Measurements from ENCODE around the gene SIPA1L3.
"Not testable (repeated sequence)": the region's sequence is repeated elsewhere in the genome, so short reads cannot be mapped to it uniquely, and the experiment has no call there.

SIPA1L3 gene

DNA sequence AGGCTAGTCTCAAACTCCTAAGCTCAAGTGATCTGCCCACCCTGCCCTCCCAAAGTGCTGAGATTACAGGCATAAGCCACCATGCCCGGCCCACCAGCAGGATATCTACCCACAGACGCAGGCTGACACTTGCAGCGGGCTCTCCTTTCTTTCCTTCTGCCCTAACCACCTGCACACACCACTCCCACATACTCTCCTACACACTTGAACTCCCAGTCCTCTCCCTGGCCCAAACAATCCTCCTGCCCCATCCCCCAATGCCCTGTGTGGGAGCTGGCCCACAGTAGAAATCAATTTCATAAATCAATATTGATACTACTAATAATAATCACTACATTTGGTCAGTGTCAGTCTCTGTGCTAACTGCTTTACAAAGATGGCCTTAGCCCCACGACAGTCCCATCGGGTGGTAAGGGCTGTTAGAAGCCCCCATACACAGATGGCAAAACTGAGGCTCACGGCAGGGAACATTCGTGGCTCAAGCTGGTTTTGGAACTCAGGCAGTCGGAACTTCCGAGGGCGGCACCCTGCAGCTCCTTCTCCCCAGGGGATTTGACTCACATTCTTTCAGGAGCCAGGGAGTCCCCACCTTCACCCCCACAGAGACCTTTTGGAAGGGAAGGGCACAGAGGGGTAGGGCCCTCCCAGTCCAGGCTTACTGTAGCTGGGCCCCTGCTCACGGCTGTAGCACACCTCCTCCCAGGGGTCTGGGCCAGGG is 320.4 kb downstream of the SIPA1L3 start:
- no peak for DNase-seq (ENCODE audit: low read depth in 2 of 2)
- TF ChIP-seq, protein P1, sequence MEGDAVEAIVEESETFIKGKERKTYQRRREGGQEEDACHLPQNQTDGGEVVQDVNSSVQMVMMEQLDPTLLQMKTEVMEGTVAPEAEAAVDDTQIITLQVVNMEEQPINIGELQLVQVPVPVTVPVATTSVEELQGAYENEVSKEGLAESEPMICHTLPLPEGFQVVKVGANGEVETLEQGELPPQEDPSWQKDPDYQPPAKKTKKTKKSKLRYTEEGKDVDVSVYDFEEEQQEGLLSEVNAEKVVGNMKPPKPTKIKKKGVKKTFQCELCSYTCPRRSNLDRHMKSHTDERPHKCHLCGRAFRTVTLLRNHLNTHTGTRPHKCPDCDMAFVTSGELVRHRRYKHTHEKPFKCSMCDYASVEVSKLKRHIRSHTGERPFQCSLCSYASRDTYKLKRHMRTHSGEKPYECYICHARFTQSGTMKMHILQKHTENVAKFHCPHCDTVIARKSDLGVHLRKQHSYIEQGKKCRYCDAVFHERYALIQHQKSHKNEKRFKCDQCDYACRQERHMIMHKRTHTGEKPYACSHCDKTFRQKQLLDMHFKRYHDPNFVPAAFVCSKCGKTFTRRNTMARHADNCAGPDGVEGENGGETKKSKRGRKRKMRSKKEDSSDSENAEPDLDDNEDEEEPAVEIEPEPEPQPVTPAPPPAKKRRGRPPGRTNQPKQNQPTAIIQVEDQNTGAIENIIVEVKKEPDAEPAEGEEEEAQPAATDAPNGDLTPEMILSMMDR (IDR thresholded peaks at IDR 0.05; ENCODE audit: low read depth, low read length) = no peak
- H3K4me3 ChIP-seq (replicated peaks in 1 of 2; ENCODE audit: low read depth in 2 of 2, low read length in 2 of 2) = no peak overlapping the region

DNA sequence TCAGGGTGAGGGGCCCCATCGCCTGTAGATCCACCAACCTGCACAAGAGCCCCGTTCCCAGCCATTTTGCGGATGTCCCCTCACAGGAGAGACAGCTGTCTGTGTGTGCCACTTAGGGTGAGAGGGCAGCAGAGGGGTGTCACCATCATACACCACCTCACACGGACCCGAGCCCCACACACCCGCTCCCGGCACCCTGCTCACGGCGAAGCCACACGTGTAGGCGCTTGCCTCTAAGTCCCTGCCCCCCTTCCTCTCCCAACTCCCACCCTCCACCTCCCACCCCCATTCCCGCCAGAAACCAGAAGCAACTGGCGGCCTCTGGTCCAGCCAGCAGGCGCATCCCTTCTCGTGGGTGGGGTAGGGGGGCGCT is 321.0 kb downstream of the SIPA1L3 start:
- DNase-seq (ENCODE audit: low read depth in 2 of 2) = no peak
- H3K4me3 ChIP-seq (replicated peaks in 1 of 2; ENCODE audit: low read depth in 2 of 2, low read length in 2 of 2) = no peak overlapping the region
- TF ChIP-seq, protein P1 (IDR thresholded peaks at IDR 0.05; ENCODE audit: low read depth, low read length) = no peak

DNA sequence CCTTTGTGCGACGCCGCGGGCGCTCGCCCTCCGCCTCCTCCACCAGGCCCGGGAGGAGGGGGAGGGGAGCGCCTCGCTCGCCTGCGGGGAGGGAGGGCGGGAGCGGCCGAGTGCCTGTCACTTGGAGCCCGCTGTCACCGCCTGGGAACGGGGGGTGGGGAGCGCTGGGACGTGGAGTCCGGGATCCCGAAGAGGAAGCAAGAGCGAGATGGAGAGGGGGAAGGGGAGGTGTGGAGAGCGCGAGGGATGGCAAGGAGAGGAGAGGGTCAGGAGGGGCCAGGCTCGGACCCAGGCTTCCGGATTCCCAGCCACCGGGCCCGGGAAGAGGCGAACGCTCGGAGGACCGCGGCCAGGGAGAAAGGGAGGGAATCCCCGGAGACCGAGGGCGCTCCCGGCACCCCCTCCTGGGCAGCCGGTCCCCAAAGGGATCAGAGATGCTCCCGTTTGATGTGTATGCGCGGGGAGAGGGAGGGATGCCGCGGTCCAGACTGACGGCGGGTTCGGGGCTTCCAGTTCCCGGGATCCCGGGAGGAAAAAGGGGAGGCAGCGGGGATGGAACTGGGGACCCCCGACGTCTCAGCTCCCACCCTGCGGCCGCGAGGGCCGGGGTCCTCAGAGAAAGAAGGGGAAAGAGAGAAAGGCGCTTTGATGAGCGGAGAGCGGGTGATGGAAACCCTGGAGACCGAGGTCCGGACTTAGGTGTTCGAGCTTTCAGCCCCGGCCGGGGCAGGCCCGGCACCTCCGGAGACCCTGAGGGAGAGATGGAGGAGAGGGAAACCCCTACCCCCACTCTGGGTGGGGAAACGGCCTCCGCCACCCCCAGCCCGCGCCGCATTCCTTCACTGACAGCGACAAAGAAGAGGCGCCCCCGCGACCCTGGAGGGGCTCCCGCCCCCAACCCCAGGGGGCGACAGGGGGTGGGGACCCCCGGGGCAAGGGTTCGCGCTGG is 321.8 kb downstream of the SIPA1L3 start:
- peak overlapping the region; percentile 43 to 51 for H3K4me3 ChIP-seq (replicated peaks in 1 of 2; ENCODE audit: low read depth in 2 of 2, low read length in 2 of 2)
- DNase-seq (ENCODE audit: low read depth in 2 of 2) = no peak
- TF ChIP-seq, protein P1 (IDR thresholded peaks at IDR 0.05; ENCODE audit: low read depth, low read length) = no peak

DNA sequence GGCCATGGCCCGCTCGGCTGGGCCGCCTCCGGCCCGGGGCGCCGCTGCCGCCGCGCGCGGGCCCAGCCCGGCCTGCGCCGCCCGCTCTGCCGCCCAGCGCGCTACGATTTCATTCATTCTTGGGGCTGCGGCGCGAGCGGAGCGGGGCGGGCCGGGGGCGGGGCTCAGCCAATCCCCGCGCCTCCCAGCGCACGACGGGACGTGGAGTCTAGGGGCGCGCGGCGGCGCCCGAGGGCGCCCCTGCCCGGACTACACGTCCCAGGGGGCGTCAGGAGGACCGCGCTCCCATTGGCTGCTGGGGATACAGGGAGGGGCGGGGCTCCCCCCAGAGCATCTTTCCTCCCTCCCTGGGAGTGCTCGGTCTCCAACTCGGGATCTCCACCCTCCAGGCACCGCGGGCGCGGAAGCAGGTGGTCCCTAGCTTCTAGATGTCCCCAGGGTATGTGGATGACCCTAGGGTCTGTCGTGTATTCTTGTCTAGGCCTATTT is 322.6 kb downstream of the SIPA1L3 start:
- peak; percentile 75 to 90 for DNase-seq (ENCODE audit: low read depth in 2 of 2)
- TF ChIP-seq, protein P1 (IDR thresholded peaks at IDR 0.05; ENCODE audit: low read depth, low read length) = no peak

DNA sequence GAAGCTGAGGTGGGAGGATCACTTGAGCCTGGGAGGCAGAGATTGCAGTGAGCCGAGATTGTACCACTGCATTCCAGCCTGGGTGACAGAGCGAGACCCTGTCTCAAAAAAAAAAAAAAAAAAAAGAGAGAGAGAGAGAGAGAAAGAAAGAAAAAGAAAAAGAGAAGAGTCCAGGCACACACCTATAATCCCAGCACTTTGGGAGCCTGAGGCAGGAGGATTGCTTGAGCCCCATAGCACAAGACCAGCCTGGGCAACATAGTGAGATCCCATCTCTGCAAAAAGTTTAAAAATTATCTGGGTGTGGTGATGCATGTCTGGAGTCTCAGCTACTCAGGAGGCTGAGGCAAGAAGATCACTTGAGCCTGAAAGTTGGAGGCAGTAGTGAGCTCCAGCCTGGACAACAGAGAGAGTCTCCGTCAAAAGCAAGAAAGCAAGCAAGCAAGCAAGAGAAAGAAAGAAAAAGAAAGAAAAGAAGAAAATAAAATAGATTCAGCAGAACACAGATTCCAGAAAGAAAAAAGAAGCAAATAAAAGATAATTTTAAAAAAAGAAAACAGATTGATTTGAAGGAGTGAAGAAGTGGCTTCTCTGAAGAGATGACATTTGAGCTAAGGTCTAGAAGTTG is 323.6 kb downstream of the SIPA1L3 start:
- not testable (repeated sequence) for H3K4me3 ChIP-seq (replicated peaks in 1 of 2; ENCODE audit: low read depth in 2 of 2, low read length in 2 of 2); DNase-seq (ENCODE audit: low read depth in 2 of 2)

More for the DNA sequence above, 322.6 kb downstream of the SIPA1L3 start:
- H3K4me3 ChIP-seq (replicated peaks in 1 of 2; ENCODE audit: low read depth in 2 of 2, low read length in 2 of 2) = peak overlapping the region in 1 of 2 donors; percentile 51

DNA sequence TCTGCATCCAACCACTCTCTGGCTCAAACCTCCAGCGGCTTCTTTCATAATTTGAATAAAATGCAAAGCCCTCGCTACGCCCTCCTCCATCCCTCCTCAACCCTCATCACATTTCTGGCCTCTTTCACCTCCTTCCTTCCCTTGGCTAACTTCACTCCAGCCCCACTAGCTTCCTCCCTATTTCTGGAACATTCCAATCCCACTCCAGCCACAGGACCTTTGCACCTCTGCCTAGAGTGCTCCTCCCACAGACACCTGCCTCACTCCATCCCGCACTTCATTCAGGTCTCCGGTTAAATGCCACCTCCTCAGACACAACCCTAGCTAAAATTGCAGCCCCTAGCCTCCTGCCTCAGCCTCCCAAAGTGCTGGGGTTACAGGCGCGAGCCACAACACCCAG is 324.9 kb downstream of the SIPA1L3 start:
- H3K4me3 ChIP-seq (replicated peaks in 1 of 2; ENCODE audit: low read depth in 2 of 2, low read length in 2 of 2) = no peak overlapping the region
- TF ChIP-seq, protein P1 (IDR thresholded peaks at IDR 0.05; ENCODE audit: low read depth, low read length) = no peak
- no peak for DNase-seq (ENCODE audit: low read depth in 2 of 2)

Data from cardiac fibroblast (primary cell).